Spleen (tissue), 11 donors: ENCODE data around the gene EEF1AKMT3. TPM values are rescaled to one million over a fixed set of nuclear protein-coding genes. Genes with fewer than 3 reads are reported as not detected.

Experiments used
- DNase-seq: peaks from one replicate; pipeline ENCODE4 v3.0.0-alpha.2; 2020
- H3K27ac ChIP-seq, 8 donors: fragments of 200-600 bp; sonication (generic) in 7 of 8; 1 replicate in 4 of 8; 2 replicates in 4 of 8; pipeline versions ENCODE4 v1.5.0 to v1.8.0; 2016 to 2021; ENCODE audit warnings: inconsistent platforms in 4 of 8, mild to moderate bottlenecking in 4 of 8, moderate library complexity in 1 of 8
- H3K27me3 ChIP-seq, 7 donors: fragments of 200-600 bp; sonication (generic) in 6 of 7; replicated peaks in 1 of 7; 1 replicate in 4 of 7; 2 replicates in 3 of 7; pipeline versions ENCODE4 v1.5.0 to v1.8.0; 2016 to 2021; ENCODE audit warnings: inconsistent platforms in 3 of 7, mild to moderate bottlenecking in 1 of 7
- H3K36me3 ChIP-seq, 6 donors: fragments of 200-600 bp; sonication (generic) in 5 of 6; 1 replicate in 4 of 6; 2 replicates in 2 of 6; pipeline versions ENCODE4 v1.5.0 to v1.8.0; 2016 to 2021; ENCODE audit warnings: inconsistent platforms in 2 of 6
- H3K4me1 ChIP-seq, 6 donors: fragments of 200-600 bp; sonication (generic) in 5 of 6; 1 replicate in 3 of 6; 2 replicates in 3 of 6; pipeline versions ENCODE4 v1.5.0 to v1.8.0; 2016 to 2021; ENCODE audit warnings: inconsistent platforms in 3 of 6
- H3K4me3 ChIP-seq, 8 donors: fragments of 200-600 bp; sonication (generic) in 7 of 8; 1 replicate in 4 of 8; 2 replicates in 4 of 8; pipeline versions ENCODE4 v1.5.0 to v1.8.0; 2016 to 2021; ENCODE audit warnings: inconsistent platforms in 4 of 8, mild to moderate bottlenecking in 4 of 8, moderate library complexity in 2 of 8
- H3K9me3 ChIP-seq, 8 donors: fragments of 200-600 bp; sonication (generic) in 7 of 8; 1 replicate in 4 of 8; 2 replicates in 4 of 8; pipeline versions ENCODE4 v1.5.0 to v1.8.0; 2016 to 2021; ENCODE audit warnings: inconsistent platforms in 4 of 8
- CTCF ChIP-seq, 11 experiments: fragments of 200-600 bp in 7 of 11; fragments of 450-650 bp in 4 of 11; sonication (generic) in 4 of 11; IDR thresholded peaks in 8 of 11; conservative IDR thresholded peaks in 3 of 11; 1 replicate in 7 of 11; 2 replicates in 4 of 11; pipeline versions ENCODE4 v1.4.0 to v1.8.0; 2016 to 2021; ENCODE audit warnings: antibody characterized with exemption in 11 of 11, inconsistent platforms in 4 of 11, mild to moderate bottlenecking in 1 of 11
- POLR2A ChIP-seq, 3 donors: fragments of 450-650 bp; IDR thresholded peaks; one replicate each; pipeline ENCODE4 v1.5.1; 2017; ENCODE audit warnings: antibody characterized with exemption in 3 of 3, mild to moderate bottlenecking in 1 of 3
- POLR2AphosphoS5 ChIP-seq, 3 donors: sonication (generic); formaldehyde crosslinking; IDR thresholded peaks; one replicate each; pipeline ENCODE4 v1.5.1; 2017; ENCODE audit warnings: antibody characterized with exemption in 3 of 3
- WGBS, 5 donors: extraction: QIAGEN DNeasy Blood & Tissue Kit in 3 of 5; methylation state at CpG; one replicate each; pipeline versions ENCODE4 v1.1.5 to v1.1.7; 2013 to 2018; 5-methylcytosine and 5-hydroxymethylcytosine counted together
- intact Hi-C: fragments of 100-400 bp; cut with DNase I; formaldehyde crosslinking; loops from one replicate; pipeline ENCODE4 v1.15.0; 2023; ENCODE audit warnings: low total_unique reads
- polyA plus RNA-seq, 3 donors: library from polyadenylated mRNA; stranded (reverse); fragments of 200-250 nt; gene quantifications; one replicate each; pipeline ENCODE4 v1.2.1, GENCODE V29; 2013
- total RNA-seq, 7 donors: library from RNA; depleted of rRNA in 3 of 7; stranded (reverse); fragments of >200 nt in 3 of 7; fragmentation: NEBNext Ultra II Directional in 4 of 7; extraction: Animal tissue kit (Norgen Biotek cat#: 25700) in 4 of 7; gene quantifications; one replicate each; pipeline versions ENCODE4 v1.1.0 to v1.2.1, GENCODE V29; 2016 to 2021
- donor health status: healthy with polysubstance abuse.
- donor health status: DM: no; HTN: no; CAD: no; lungs with moderate emphysema.
- donor health status: DM: no; HTN: no; CAD: no.
- donor health status: Bipolar disorder and iron deficiency.
- donor health status: healthy.
- donor health status: DM: no; HTN: no; CAD: no.
- donor health status: DM: yes; HTN: yes; CAD: no.

Gene EEF1AKMT3
- total and polyA plus RNA-seq, 10 donors, result 1.2 to 9.5 (median 4.4) TPM

- DNase-seq, result no peak
- H3K9me3 ChIP-seq, result no peaks in the 10 kb centered on the region
- no peak overlapping the region for H3K27ac ChIP-seq
- H3K36me3 ChIP-seq, result peaks cover 0 to 100% (median 70%) of the 10 kb centered on the region in 6 donors
- H3K4me1 ChIP-seq, result peaks cover 0 to 10% (median 2%) of the 10 kb centered on the region in 6 donors
- TF ChIP-seq POLR2AphosphoS5 (IDR thresholded peaks at IDR 0.05) (no peak), POLR2A (IDR thresholded peaks at IDR 0.05) (no peak), CTCF (IDR thresholded peaks at IDR 0.05 in 8 of 11, conservative IDR thresholded peaks at IDR 0.05 in 3 of 11) (no peak)
- 61 to 79% (median 72%) methylated on average over 1 of the region's 1 CpG for WGBS, 5 donors
- no peaks in the 10 kb centered on the region for H3K27me3 ChIP-seq
- H3K4me3 ChIP-seq, result no peak overlapping the region
- intact Hi-C loops, result no loop called here
These were observed 21.5 kb downstream of the EEF1AKMT3 start for GRCh38 chr12:57793920-57794319.

- Histone ChIP-seq H3K4me3 (no peak overlapping the region), H3K27me3 (no peaks in the 10 kb centered on the region), H3K9me3 (no peaks in the 10 kb centered on the region), H3K27ac (no peak overlapping the region), H3K36me3 (peaks cover 0 to 100% (median 75%) of the 10 kb centered on the region in 6 donors), H3K4me1 (peaks cover 0 to 10% (median 2%) of the 10 kb centered on the region in 6 donors)
- intact Hi-C loops, result no loop called here
- 90 to 95% (median 94%) methylated on average over 6 of the region's 6 CpGs for WGBS, 5 donors
- DNase-seq, result no peak
- TF ChIP-seq CTCF (IDR thresholded peaks at IDR 0.05 in 8 of 11, conservative IDR thresholded peaks at IDR 0.05 in 3 of 11), result no peak
- TF ChIP-seq POLR2AphosphoS5 (IDR thresholded peaks at IDR 0.05), result no peak
- no peak for TF ChIP-seq POLR2A (IDR thresholded peaks at IDR 0.05)
These were observed 22.9 kb downstream of the EEF1AKMT3 start for GRCh38 chr12:57795354-57795753.

GRCh38 chr12:57796996-57797395 is 24.6 kb downstream of the EEF1AKMT3 start:
- intact Hi-C loops, result no loop called here
- no peak for TF ChIP-seq POLR2AphosphoS5 (IDR thresholded peaks at IDR 0.05)
- TF ChIP-seq CTCF (IDR thresholded peaks at IDR 0.05 in 8 of 11, conservative IDR thresholded peaks at IDR 0.05 in 3 of 11), result no peak
- no peak for TF ChIP-seq POLR2A (IDR thresholded peaks at IDR 0.05)
- no peak for DNase-seq
- Histone ChIP-seq H3K9me3 (no peaks in the 10 kb centered on the region), H3K36me3 (peaks cover 2 to 100% (median 82%) of the 10 kb centered on the region in 6 donors), H3K4me3 (no peak overlapping the region), H3K27ac (no peak overlapping the region), H3K4me1 (peaks cover 0 to 10% (median 2%) of the 10 kb centered on the region in 6 donors), H3K27me3 (no peaks in the 10 kb centered on the region)
- WGBS, 5 donors, result 83 to 100% (median 97%) methylated on average over 1 of the region's 1 CpG

- H3K9me3 ChIP-seq, result no peaks in the 10 kb centered on the region
- H3K27ac ChIP-seq, result no peak overlapping the region
- intact Hi-C loops, result no loop called here
- DNase-seq, result no peak
- H3K4me1 ChIP-seq, result peaks cover 0 to 10% (median 2%) of the 10 kb centered on the region in 6 donors
- H3K27me3 ChIP-seq, result no peaks in the 10 kb centered on the region
- H3K36me3 ChIP-seq, result peaks cover 2 to 100% (median 78%) of the 10 kb centered on the region in 6 donors
- 92 to 100% (median 100%) methylated on average over 1 of the region's 1 CpG for WGBS, 5 donors
- no peak overlapping the region for H3K4me3 ChIP-seq
- TF ChIP-seq POLR2A (IDR thresholded peaks at IDR 0.05), result no peak
- TF ChIP-seq CTCF (IDR thresholded peaks at IDR 0.05 in 8 of 11, conservative IDR thresholded peaks at IDR 0.05 in 3 of 11), result no peak
- TF ChIP-seq POLR2AphosphoS5 (IDR thresholded peaks at IDR 0.05), result no peak
These were observed 25.5 kb downstream of the EEF1AKMT3 start for GRCh38 chr12:57797933-57798332.
